Fibroblast of lung (primary cell): ENCODE data around the gene PLTP. TPM values are rescaled to one million over a fixed set of nuclear protein-coding genes. Genes with fewer than 3 reads are reported as not detected.

Experiments
- DNase-seq, 2 donors: peaks; one replicate each; pipeline versions ENCODE4 v3.0.0 to v3.0.0-alpha.2; 2010; ENCODE audit warnings: low read depth in 2 of 2
- H2AFZ ChIP-seq: 2 replicates; pipeline ENCODE4 v1.5.1; 2012; ENCODE audit warnings: low read length, control low read depth, inconsistent platforms
- H3K27ac ChIP-seq: 2 replicates; pipeline ENCODE4 v1.5.1; 2011; ENCODE audit warnings: low read length, control low read depth; ENCODE audit not compliant: insufficient read depth
- H3K27me3 ChIP-seq: 2 replicates; pipeline ENCODE4 v1.5.1; 2011; ENCODE audit warnings: mild to moderate bottlenecking, low read length; ENCODE audit not compliant: control insufficient read depth, insufficient read depth
- H3K36me3 ChIP-seq: 2 replicates; pipeline ENCODE4 v1.5.1; 2011; ENCODE audit warnings: low read length; ENCODE audit not compliant: control insufficient read depth, insufficient read depth
- H3K4me1 ChIP-seq: 2 replicates; pipeline ENCODE4 v1.5.1; 2011; ENCODE audit warnings: low read length; ENCODE audit not compliant: control insufficient read depth, insufficient read depth; ENCODE audit errors: extremely low read depth
- H3K4me2 ChIP-seq: 2 replicates; pipeline ENCODE4 v1.5.1; 2011; ENCODE audit warnings: low read length, control low read depth; ENCODE audit not compliant: insufficient read depth; ENCODE audit errors: extremely low read depth
- H3K4me3 ChIP-seq, 4 experiments: fragments of 200-600 bp in 1 of 4; sonication (generic) in 1 of 4; replicated peaks in 1 of 4; 2 replicates each; pipeline ENCODE4 v1.5.1; 2011 to 2016; ENCODE audit warnings: low read length in 4 of 4, low read depth in 3 of 4, mild to moderate bottlenecking in 3 of 4, control low read depth in 2 of 4, inconsistent platforms in 1 of 4, mixed read lengths in 1 of 4; ENCODE audit not compliant: insufficient read depth in 1 of 4; ENCODE audit errors: control extremely low read depth in 1 of 4
- H3K79me2 ChIP-seq: 2 replicates; pipeline ENCODE4 v1.5.1; 2012; ENCODE audit warnings: mild to moderate bottlenecking, low read length, inconsistent platforms; ENCODE audit not compliant: control insufficient read depth, insufficient read depth
- H3K9ac ChIP-seq: 2 replicates; pipeline ENCODE4 v1.5.1; 2011; ENCODE audit warnings: mild to moderate bottlenecking, low read length, control low read depth; ENCODE audit not compliant: insufficient read depth
- H3K9me3 ChIP-seq: 2 replicates; pipeline ENCODE4 v1.5.1; 2012; ENCODE audit warnings: low read depth, low read length; ENCODE audit not compliant: control insufficient read depth, insufficient read depth
- H4K20me1 ChIP-seq: 2 replicates; pipeline ENCODE4 v1.5.1; 2011; ENCODE audit warnings: low read length; ENCODE audit not compliant: control insufficient read depth, insufficient read depth; ENCODE audit errors: extremely low read depth
- EZH2 ChIP-seq: IDR thresholded peaks from 2 replicates; pipeline ENCODE4 v1.5.1; 2012; ENCODE audit warnings: low read length, control low read depth, mild to moderate bottlenecking; ENCODE audit errors: missing control alignments
- polyA plus RNA-seq, 2 donors: library from polyadenylated mRNA; depleted of rRNA in 1 of 2; stranded (reverse) in 1 of 2; unstranded in 1 of 2; fragments of >200 nt; gene quantifications; 2 replicates each; pipeline ENCODE4 v1.2.1, GENCODE V29; 2011 to 2012; ENCODE audit warnings: missing spikeins in 1 of 2
- total RNA-seq: library from RNA; depleted of rRNA; stranded (reverse); fragments of >200 nt; gene quantifications from 2 replicates; pipeline ENCODE4 v1.2.1, GENCODE V29; 2014
- TF ChIP-seq, protein P1 (sequence below), 2 donors: IDR thresholded peaks in 1 of 2; conservative IDR thresholded peaks in 1 of 2; 1 replicate in 1 of 2; 2 replicates in 1 of 2; pipeline ENCODE4 v1.5.1; 2011 to 2012; ENCODE audit warnings: low read length in 2 of 2, control low read depth in 1 of 2, inconsistent platforms in 1 of 2, low read depth in 1 of 2, mild to moderate bottlenecking in 1 of 2

The PLTP gene
- total and polyA plus RNA-seq, 2 donors (not counting 1 experiment from before 2014, with no cell fraction given), result 63.1 to 110 TPM

DNA sequence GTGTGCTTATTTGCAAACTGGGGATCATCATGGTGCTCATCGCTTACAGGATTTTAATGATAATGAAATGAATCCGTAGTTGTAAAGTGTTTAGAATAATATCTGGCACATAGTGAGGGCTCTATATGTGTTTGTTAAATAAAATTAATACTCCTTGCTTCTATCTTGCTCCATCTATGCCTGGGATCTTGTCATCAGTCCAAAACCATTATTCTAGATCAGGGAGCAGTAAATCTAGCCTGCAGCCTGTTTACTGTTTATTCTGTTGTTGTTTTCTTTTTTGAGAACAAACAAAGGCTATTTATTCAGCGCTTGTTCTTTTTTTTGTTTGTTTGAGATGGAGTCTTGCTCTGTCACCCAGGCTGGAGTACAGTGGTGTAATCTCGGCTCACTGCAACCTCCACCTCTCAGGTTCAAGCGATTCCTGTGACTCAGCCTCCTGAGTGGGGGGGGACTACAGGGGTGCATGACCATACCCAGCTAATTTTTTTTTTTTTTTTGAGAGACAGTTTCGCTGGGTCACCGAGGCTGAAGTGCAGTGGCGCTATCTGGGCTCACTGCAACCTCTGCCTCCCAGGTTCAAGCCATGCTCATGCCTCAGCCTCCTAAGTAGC, 62.9 kb downstream of the PLTP start:
- no peaks in the 10 kb centered on the region for H3K9me3 ChIP-seq
- no peaks in the 10 kb centered on the region for H3K27me3 ChIP-seq
- no peak overlapping the region for H3K9ac ChIP-seq
- H3K79me2 ChIP-seq, result no peaks in the 10 kb centered on the region
- H3K36me3 ChIP-seq, result peaks cover 2% of the 10 kb centered on the region
- H3K4me1 ChIP-seq, result no peaks in the 10 kb centered on the region
- TF ChIP-seq, protein P1, sequence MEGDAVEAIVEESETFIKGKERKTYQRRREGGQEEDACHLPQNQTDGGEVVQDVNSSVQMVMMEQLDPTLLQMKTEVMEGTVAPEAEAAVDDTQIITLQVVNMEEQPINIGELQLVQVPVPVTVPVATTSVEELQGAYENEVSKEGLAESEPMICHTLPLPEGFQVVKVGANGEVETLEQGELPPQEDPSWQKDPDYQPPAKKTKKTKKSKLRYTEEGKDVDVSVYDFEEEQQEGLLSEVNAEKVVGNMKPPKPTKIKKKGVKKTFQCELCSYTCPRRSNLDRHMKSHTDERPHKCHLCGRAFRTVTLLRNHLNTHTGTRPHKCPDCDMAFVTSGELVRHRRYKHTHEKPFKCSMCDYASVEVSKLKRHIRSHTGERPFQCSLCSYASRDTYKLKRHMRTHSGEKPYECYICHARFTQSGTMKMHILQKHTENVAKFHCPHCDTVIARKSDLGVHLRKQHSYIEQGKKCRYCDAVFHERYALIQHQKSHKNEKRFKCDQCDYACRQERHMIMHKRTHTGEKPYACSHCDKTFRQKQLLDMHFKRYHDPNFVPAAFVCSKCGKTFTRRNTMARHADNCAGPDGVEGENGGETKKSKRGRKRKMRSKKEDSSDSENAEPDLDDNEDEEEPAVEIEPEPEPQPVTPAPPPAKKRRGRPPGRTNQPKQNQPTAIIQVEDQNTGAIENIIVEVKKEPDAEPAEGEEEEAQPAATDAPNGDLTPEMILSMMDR (conservative IDR thresholded peaks at IDR 0.05 in 1 of 2, IDR thresholded peaks at IDR 0.05 in 1 of 2; ENCODE audit: low read depth in 1 of 2, low read length in 2 of 2), result no peak
- TF ChIP-seq EZH2, result no peak
- H2AFZ ChIP-seq, result no peak overlapping the region
- DNase-seq, result no peak
- no peaks in the 10 kb centered on the region for H4K20me1 ChIP-seq
- no peak overlapping the region for H3K4me2 ChIP-seq
- no peak overlapping the region for H3K4me3 ChIP-seq
- H3K27ac ChIP-seq, result no peak overlapping the region

Other genes starting within 250 kb of the PLTP start
- gene WFDC11, start 241.9 kb downstream of the PLTP start, total RNA-seq, result not detected in 2 replicates
- gene WFDC11, start 241.9 kb downstream of the PLTP start, polyA plus RNA-seq, result not detected in 2 replicates
- not detected in 2 replicates for gene WFDC13, start 210.1 kb downstream of the PLTP start, total RNA-seq
- gene WFDC13, start 210.1 kb downstream of the PLTP start, polyA plus RNA-seq, result not detected in 2 replicates
- gene WFDC10B, start 207.1 kb downstream of the PLTP start, total RNA-seq, result not detected in 2 replicates
- gene WFDC10B, start 207.1 kb downstream of the PLTP start, polyA plus RNA-seq, result 0.22 TPM in 1 of 2 replicates, not detected in the other
- gene SPINT4, start 189.8 kb downstream of the PLTP start, total RNA-seq, result not detected in 2 replicates
- gene SPINT4, start 189.8 kb downstream of the PLTP start, polyA plus RNA-seq, result not detected in 2 replicates
- gene WFDC3, start 120.3 kb downstream of the PLTP start, total RNA-seq, result 0.50 and 0.51 TPM in 2 replicates
- gene WFDC3, start 120.3 kb downstream of the PLTP start, polyA plus RNA-seq, result 1.7 TPM in 1 of 2 replicates, not detected in the other
- gene DNTTIP1, start 120.2 kb downstream of the PLTP start, total RNA-seq, result 14.7 and 15.9 TPM in 2 replicates
- 37.4 and 43.2 TPM in 2 replicates for gene DNTTIP1, start 120.2 kb downstream of the PLTP start, polyA plus RNA-seq
- gene UBE2C, start 99.5 kb downstream of the PLTP start, total RNA-seq, result 1.0 and 12.9 TPM in 2 replicates
- 23.7 and 104 TPM in 2 replicates for gene UBE2C, start 99.5 kb downstream of the PLTP start, polyA plus RNA-seq
- 1.3 and 1.8 TPM in 2 replicates for gene TNNC2, start 84.8 kb downstream of the PLTP start, total RNA-seq
- 1.2 and 1.4 TPM in 2 replicates for gene TNNC2, start 84.8 kb downstream of the PLTP start, polyA plus RNA-seq
- 50.8 and 101 TPM in 2 replicates for gene SNX21, start 78.4 kb downstream of the PLTP start, total RNA-seq
- gene SNX21, start 78.4 kb downstream of the PLTP start, polyA plus RNA-seq, result 21.8 and 23.3 TPM in 2 replicates
- 35.2 and 44.4 TPM in 2 replicates for gene ACOT8, start 54.8 kb downstream of the PLTP start, total RNA-seq
- 18.0 and 22.6 TPM in 2 replicates for gene ACOT8, start 54.8 kb downstream of the PLTP start, polyA plus RNA-seq
- gene ZSWIM3, start 54.5 kb downstream of the PLTP start, total RNA-seq, result 5.6 and 7.6 TPM in 2 replicates
- gene ZSWIM3, start 54.5 kb downstream of the PLTP start, polyA plus RNA-seq, result 3.4 and 3.6 TPM in 2 replicates
- gene ZSWIM1, start 30.9 kb downstream of the PLTP start, total RNA-seq, result 3.1 and 4.5 TPM in 2 replicates
- gene ZSWIM1, start 30.9 kb downstream of the PLTP start, polyA plus RNA-seq, result 3.4 and 4.9 TPM in 2 replicates
- gene SPATA25, start 24.5 kb downstream of the PLTP start, total RNA-seq, result 1.5 and 3.6 TPM in 2 replicates
- gene SPATA25, start 24.5 kb downstream of the PLTP start, polyA plus RNA-seq, result 0.11 and 0.19 TPM in 2 replicates
- gene NEURL2, start 20.9 kb downstream of the PLTP start, total RNA-seq, result 7.1 and 8.0 TPM in 2 replicates
- gene NEURL2, start 20.9 kb downstream of the PLTP start, polyA plus RNA-seq, result 0.75 and 0.77 TPM in 2 replicates
- 104 and 116 TPM in 2 replicates for gene CTSA, start 20.8 kb downstream of the PLTP start, total RNA-seq
- gene CTSA, start 20.8 kb downstream of the PLTP start, polyA plus RNA-seq, result 364 and 413 TPM in 2 replicates
- gene PCIF1, start 22.5 kb upstream of the PLTP start, total RNA-seq, result 6.7 and 9.9 TPM in 2 replicates
- 16.0 and 18.5 TPM in 2 replicates for gene PCIF1, start 22.5 kb upstream of the PLTP start, polyA plus RNA-seq
- 7.2 and 10.2 TPM in 2 replicates for gene ZNF335, start 60.0 kb upstream of the PLTP start, total RNA-seq
- gene ZNF335, start 60.0 kb upstream of the PLTP start, polyA plus RNA-seq, result 4.8 and 6.7 TPM in 2 replicates
- gene MMP9, start 96.8 kb upstream of the PLTP start, total RNA-seq, result not detected in 2 replicates
- not detected in 2 replicates for gene MMP9, start 96.8 kb upstream of the PLTP start, polyA plus RNA-seq
- gene SLC12A5, start 117.1 kb upstream of the PLTP start, total RNA-seq, result 0.26 and 0.50 TPM in 2 replicates
- 0.11 and 0.27 TPM in 2 replicates for gene SLC12A5, start 117.1 kb upstream of the PLTP start, polyA plus RNA-seq
- 8.1 and 10.0 TPM in 2 replicates for gene NCOA5, start 177.8 kb upstream of the PLTP start, total RNA-seq
- gene NCOA5, start 177.8 kb upstream of the PLTP start, polyA plus RNA-seq, result 18.0 and 25.7 TPM in 2 replicates
- gene CD40, start 206.2 kb upstream of the PLTP start, total RNA-seq, result 2.3 and 3.1 TPM in 2 replicates
- 0.54 and 1.5 TPM in 2 replicates for gene CD40, start 206.2 kb upstream of the PLTP start, polyA plus RNA-seq